Left lung (tissue), 10 donors: ENCODE results near the gene ZNF26. TPM values are rescaled to one million over a fixed set of nuclear protein-coding genes. Genes with fewer than 3 reads are reported as not detected.

Experiments used
- ATAC-seq: fragments of 200-7000 bp; cut with Tn5 transposase; one replicate; pipeline ENCODE4 v1.9.1; 2020; ENCODE audit warnings: moderate library complexity
- DNase-seq, 4 donors: peaks; one replicate each; pipeline ENCODE4 v3.0.0-alpha.2; 2013 to 2020
- H3K27ac ChIP-seq, 2 donors: fragments of 200-600 bp; sonication (generic) in 1 of 2; one replicate each; pipeline versions ENCODE4 v1.5.0 to v1.8.0; 2020 to 2021
- H3K27me3 ChIP-seq, 2 donors: fragments of 200-600 bp; sonication (generic) in 1 of 2; one replicate each; pipeline versions ENCODE4 v1.5.0 to v1.8.0; 2020 to 2021
- H3K36me3 ChIP-seq, 2 donors: fragments of 200-600 bp; sonication (generic) in 1 of 2; one replicate each; pipeline versions ENCODE4 v1.5.0 to v1.8.0; 2020 to 2021
- H3K4me1 ChIP-seq, 2 donors: fragments of 200-600 bp; one replicate each; pipeline ENCODE4 v1.8.0; 2021
- H3K4me3 ChIP-seq, 2 donors: fragments of 200-600 bp; sonication (generic) in 1 of 2; one replicate each; pipeline versions ENCODE4 v1.5.0 to v1.8.0; 2020 to 2021; ENCODE audit warnings: mild to moderate bottlenecking in 1 of 2
- H3K9me3 ChIP-seq, 2 donors: fragments of 200-600 bp; sonication (generic) in 1 of 2; one replicate each; pipeline versions ENCODE4 v1.5.0 to v1.8.0; 2020 to 2021
- intact Hi-C, 2 donors: fragments of 100-400 bp; cut with DNase I; formaldehyde crosslinking; loops; one replicate each; pipeline versions ENCODE4 v1.11.2 to v1.14.2; 2022
- polyA plus RNA-seq, 6 donors: library from polyadenylated mRNA; unstranded; fragments of 120-200 nt; gene quantifications; one replicate each; pipeline ENCODE4 v1.2.1, GENCODE V29; 2013; ENCODE audit not compliant: insufficient read length in 6 of 6
- total RNA-seq, 2 donors: library from RNA; stranded (reverse); fragmentation: NEBNext Ultra II Directional; extraction: Animal tissue kit (Norgen Biotek cat#: 25700); gene quantifications; one replicate each; pipeline ENCODE4 v1.2.1, GENCODE V29; 2021
- TF ChIP-seq, protein P1 (sequence below), 2 donors: fragments of 200-600 bp; sonication (generic) in 1 of 2; IDR thresholded peaks; one replicate each; pipeline versions ENCODE4 v1.5.0 to v1.8.0; 2021; ENCODE audit warnings: antibody characterized with exemption in 2 of 2
- donor health status: DM: no; HTN: yes; CAD: no.
- donor health status: DM: no; HTN: no; CAD: no.

Gene ZNF26
- total and polyA plus RNA-seq, 8 donors: 7.5 to 19.4 (median 16.4) TPM

DNA sequence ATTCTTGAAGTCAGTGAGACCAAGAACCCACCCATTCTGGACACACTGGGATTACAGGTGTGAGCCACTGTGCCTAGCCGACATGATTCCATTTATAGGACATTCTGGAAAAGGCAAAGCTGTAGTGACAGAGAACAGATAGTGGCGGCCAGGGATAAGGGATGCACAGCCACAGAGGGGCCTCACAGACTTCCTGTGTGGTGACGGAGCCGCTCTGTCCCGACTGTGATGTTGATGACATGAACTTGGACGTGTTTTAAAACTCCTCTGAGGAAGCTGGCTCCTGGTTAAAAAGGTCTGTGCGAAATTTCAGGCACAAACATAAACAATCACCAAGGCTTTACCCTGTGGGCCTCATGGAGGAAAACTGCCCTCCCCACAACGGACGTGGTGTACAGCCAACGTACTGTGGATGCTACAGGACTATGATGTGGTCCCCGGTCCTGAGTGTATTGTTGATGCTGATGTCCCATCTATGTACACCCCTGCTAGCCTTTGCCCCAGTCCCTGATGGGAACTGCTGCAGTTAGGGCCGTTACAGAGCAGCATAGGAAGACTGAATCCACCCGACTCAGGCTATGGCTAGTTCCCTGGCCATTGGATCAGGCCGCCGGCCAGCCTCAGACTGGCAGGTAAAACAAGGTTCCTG is 46.0 kb upstream of the ZNF26 start:
- Histone ChIP-seq H3K36me3 (peaks cover 0 to 60% of the 10 kb centered on the region in 2 donors), H3K27me3 (no peaks in the 10 kb centered on the region), H3K4me1 (no peaks in the 10 kb centered on the region), H3K4me3 (no peak overlapping the region), H3K27ac (no peak overlapping the region), H3K9me3 (peaks cover 5 to 90% of the 10 kb centered on the region in 2 donors)
- intact Hi-C loops: no loop called here
- TF ChIP-seq, protein P1, sequence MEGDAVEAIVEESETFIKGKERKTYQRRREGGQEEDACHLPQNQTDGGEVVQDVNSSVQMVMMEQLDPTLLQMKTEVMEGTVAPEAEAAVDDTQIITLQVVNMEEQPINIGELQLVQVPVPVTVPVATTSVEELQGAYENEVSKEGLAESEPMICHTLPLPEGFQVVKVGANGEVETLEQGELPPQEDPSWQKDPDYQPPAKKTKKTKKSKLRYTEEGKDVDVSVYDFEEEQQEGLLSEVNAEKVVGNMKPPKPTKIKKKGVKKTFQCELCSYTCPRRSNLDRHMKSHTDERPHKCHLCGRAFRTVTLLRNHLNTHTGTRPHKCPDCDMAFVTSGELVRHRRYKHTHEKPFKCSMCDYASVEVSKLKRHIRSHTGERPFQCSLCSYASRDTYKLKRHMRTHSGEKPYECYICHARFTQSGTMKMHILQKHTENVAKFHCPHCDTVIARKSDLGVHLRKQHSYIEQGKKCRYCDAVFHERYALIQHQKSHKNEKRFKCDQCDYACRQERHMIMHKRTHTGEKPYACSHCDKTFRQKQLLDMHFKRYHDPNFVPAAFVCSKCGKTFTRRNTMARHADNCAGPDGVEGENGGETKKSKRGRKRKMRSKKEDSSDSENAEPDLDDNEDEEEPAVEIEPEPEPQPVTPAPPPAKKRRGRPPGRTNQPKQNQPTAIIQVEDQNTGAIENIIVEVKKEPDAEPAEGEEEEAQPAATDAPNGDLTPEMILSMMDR (IDR thresholded peaks at IDR 0.05): no peak
- no peak for DNase-seq
- ATAC-seq: no peak

DNA sequence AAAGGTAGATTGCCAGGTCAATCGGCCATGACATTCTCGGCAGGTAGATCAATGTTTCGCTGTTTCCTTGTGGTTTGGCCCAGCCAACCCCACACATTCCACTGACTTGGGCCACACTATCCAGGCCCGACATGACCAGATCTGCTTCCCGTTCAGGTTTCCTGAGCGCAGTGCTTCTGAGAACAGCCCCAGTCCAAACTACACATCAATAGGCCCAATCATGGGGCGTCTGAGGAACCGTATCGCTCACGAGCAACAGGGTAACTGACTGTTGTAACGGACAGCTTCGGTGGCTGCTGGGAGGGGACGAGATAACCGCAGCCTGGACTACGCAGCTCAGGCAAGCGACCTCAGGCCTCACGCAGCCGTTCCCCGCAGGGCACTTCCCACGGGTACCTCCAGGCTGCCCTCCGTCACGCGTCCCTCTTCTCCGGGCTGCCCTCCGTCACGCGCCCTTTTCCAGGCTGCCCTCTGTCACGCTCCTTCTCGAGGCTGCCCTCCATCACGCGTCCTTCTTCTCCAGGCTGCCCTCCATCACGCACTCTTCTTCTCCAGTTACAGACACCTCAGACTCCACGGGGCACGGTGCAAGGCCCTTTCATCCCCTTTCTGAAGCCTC is 44.7 kb upstream of the ZNF26 start:
- intact Hi-C loops: no loop called here
- ATAC-seq: no peak
- H3K27ac ChIP-seq: no peak overlapping the region
- H3K4me3 ChIP-seq: no peak overlapping the region
- peaks cover 0 to 70% of the 10 kb centered on the region in 2 donors for H3K36me3 ChIP-seq
- H3K4me1 ChIP-seq: no peaks in the 10 kb centered on the region
- no peaks in the 10 kb centered on the region for H3K27me3 ChIP-seq
- TF ChIP-seq, protein P1 (IDR thresholded peaks at IDR 0.05): no peak
- DNase-seq: no peak
- peaks cover 3 to 90% of the 10 kb centered on the region in 2 donors for H3K9me3 ChIP-seq

DNA sequence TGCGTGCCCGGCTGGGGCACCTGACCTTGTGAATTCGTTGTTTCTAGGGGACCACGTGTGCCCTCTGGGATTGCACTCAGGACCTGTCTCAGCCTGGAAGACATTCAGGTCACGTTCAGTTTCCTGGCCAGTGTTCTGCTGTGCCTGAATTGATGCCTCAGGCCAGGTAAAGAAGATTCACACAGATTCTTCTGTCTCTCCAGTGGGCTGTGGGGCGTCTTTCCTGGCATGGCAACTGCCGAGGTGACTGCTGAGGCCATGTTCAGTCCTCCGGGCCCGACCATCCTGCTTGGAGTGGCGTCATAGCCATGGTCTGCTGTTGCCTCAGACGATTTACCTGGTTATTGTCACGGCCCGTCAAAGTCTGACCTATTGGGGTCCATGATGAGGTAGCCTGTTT is 43.6 kb upstream of the ZNF26 start:
- no peak overlapping the region for H3K4me3 ChIP-seq
- TF ChIP-seq, protein P1 (IDR thresholded peaks at IDR 0.05): no peak
- no peaks in the 10 kb centered on the region for H3K4me1 ChIP-seq
- H3K36me3 ChIP-seq: peaks cover 0 to 81% of the 10 kb centered on the region in 2 donors
- no peak for DNase-seq
- ATAC-seq: no peak
- H3K9me3 ChIP-seq: peaks cover 0 to 90% of the 10 kb centered on the region in 2 donors
- no peaks in the 10 kb centered on the region for H3K27me3 ChIP-seq
- H3K27ac ChIP-seq: no peak overlapping the region
- intact Hi-C loops: no loop called here

DNA sequence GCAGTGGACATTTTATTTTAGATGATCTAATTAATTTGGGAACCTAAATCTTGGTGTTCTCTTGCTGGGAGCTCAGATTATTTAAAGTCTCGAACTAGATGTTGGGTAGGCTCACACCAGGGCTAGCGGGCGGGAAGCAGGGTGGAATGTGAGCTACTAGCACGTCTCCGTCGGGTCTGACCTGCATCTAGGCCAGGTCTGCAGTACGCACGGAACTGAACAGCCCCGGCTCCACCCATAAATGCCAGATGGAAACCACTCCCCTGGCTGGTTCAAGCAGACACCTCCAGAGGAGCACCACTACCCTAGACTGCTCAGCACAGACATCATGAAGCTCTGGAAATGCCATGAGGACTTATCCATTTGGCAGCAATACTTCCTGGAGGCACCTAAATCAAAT is 40.4 kb upstream of the ZNF26 start:
- Histone ChIP-seq H3K4me3 (no peak overlapping the region), H3K27ac (no peak overlapping the region), H3K9me3 (peaks cover 0 to 99% of the 10 kb centered on the region in 2 donors), H3K27me3 (no peaks in the 10 kb centered on the region), H3K36me3 (peaks cover 0 to 96% of the 10 kb centered on the region in 2 donors), H3K4me1 (no peaks in the 10 kb centered on the region)
- no peak for ATAC-seq
- TF ChIP-seq, protein P1 (IDR thresholded peaks at IDR 0.05): no peak
- intact Hi-C loops: no loop called here
- no peak for DNase-seq

DNA sequence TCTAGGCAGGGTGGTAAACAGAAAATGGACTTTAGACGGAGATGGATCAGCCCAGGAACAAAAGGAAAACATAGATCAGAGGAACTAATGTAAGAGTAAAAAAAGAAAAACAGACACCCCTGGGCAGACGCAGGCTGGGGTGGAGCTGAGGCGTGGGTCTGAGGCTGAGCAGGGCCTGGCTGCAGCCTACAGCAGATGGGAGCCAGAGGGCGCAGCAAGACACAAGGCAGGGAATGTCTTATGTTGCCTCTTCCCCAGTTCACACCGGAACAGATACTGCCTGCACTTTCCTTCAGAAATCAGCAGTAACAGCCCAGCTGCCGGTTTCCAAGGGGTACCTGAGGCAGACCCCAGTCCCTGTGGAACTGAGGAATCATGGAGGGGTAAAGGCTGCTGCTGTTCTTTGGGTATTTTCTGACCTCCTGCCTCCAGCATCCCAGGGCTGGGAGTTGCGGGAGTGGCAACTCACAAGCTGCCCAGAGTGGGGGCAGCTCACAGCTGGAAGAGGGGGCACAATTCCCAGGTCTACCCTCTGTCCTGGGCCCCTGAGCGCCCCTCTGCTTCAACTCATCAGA is 39.8 kb upstream of the ZNF26 start:
- Histone ChIP-seq H3K4me1 (no peaks in the 10 kb centered on the region), H3K27me3 (no peaks in the 10 kb centered on the region), H3K27ac (no peak overlapping the region), H3K4me3 (no peak overlapping the region), H3K36me3 (peaks cover 0 to 91% of the 10 kb centered on the region in 2 donors), H3K9me3 (peaks cover 0 to 98% of the 10 kb centered on the region in 2 donors)
- ATAC-seq: no peak
- no peak for DNase-seq
- TF ChIP-seq, protein P1 (IDR thresholded peaks at IDR 0.05): no peak
- intact Hi-C loops: no loop called here
